ENCODE data around the gene ING1.

GRCh38 chr13:110664673-110665072 lies 48.8 kb upstream of the ING1 start:
- TF ChIP-seq, protein P1, sequence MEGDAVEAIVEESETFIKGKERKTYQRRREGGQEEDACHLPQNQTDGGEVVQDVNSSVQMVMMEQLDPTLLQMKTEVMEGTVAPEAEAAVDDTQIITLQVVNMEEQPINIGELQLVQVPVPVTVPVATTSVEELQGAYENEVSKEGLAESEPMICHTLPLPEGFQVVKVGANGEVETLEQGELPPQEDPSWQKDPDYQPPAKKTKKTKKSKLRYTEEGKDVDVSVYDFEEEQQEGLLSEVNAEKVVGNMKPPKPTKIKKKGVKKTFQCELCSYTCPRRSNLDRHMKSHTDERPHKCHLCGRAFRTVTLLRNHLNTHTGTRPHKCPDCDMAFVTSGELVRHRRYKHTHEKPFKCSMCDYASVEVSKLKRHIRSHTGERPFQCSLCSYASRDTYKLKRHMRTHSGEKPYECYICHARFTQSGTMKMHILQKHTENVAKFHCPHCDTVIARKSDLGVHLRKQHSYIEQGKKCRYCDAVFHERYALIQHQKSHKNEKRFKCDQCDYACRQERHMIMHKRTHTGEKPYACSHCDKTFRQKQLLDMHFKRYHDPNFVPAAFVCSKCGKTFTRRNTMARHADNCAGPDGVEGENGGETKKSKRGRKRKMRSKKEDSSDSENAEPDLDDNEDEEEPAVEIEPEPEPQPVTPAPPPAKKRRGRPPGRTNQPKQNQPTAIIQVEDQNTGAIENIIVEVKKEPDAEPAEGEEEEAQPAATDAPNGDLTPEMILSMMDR (IDR thresholded peaks at IDR 0.05; ENCODE audit: low read depth, low read length) = no peak
- TF ChIP-seq EZH2phosphoT487 (IDR thresholded peaks at IDR 0.05; ENCODE audit: low read depth) = no peak

Measured in OCI-LY3 (cell line).